T-cell (primary cell): ENCODE data around the gene PRLR. TPM values are rescaled to one million over a fixed set of nuclear protein-coding genes. Genes with fewer than 3 reads are reported as not detected.

Source experiments
- ATAC-seq, 4 experiments: fragments of 200-7000 bp in 3 of 4; fragments of 150-1000 bp in 1 of 4; cut with Tn5 transposase; replicated peaks in 1 of 4; 1 replicate in 3 of 4; 2 replicates in 1 of 4; pipeline ENCODE4 v1.10.0; 2021; ENCODE audit warnings: moderate library complexity in 3 of 4, mild to moderate bottlenecking in 2 of 4, moderate number of reproducible peaks in 1 of 4
- CTCF ChIA-PET, 2 donors: fragments of 300-600 bp; sonication (Branson Sonifier 250); formaldehyde crosslinking; loops; one replicate each; lab custom pipeline; 2022; ENCODE audit warnings: antibody characterized with exemption in 2 of 2; lab: Charles Lee
- POLR2A ChIA-PET, 2 donors: fragments of 300-600 bp; sonication (Branson Sonifier 250); formaldehyde crosslinking; loops; one replicate each; lab custom pipeline; 2022; ENCODE audit warnings: antibody characterized with exemption in 2 of 2; lab: Charles Lee
- DNase-seq, 35 experiments: peaks; one replicate each; pipeline versions ENCODE4 v3.0.0 to v3.0.0-alpha.2; 2013 to 2023
- H3K27ac ChIP-seq: one replicate; pipeline ENCODE4 v1.5.1; 2013; ENCODE audit warnings: low read length
- H3K27me3 ChIP-seq, 2 experiments: replicated peaks in 1 of 2; 1 replicate in 1 of 2; 2 replicates in 1 of 2; pipeline versions ENCODE4 v1.6.1 to v1.7.0; 2013; ENCODE audit warnings: low read length in 1 of 2, mixed read lengths in 1 of 2; ENCODE audit not compliant: control insufficient read depth in 2 of 2, insufficient read depth in 2 of 2; ENCODE audit errors: extremely low read depth in 1 of 2
- H3K36me3 ChIP-seq, 2 donors: 1 replicate in 1 of 2; 2 replicates in 1 of 2; pipeline versions ENCODE4 v1.6.1 to v1.7.0; 2013; ENCODE audit warnings: low read length in 1 of 2; ENCODE audit not compliant: control insufficient read depth in 2 of 2, insufficient read depth in 1 of 2; ENCODE audit errors: extremely low read depth in 1 of 2
- H3K4me1 ChIP-seq, 2 experiments: 1 replicate in 1 of 2; 2 replicates in 1 of 2; pipeline versions ENCODE4 v1.6.1 to v1.7.0; 2013; ENCODE audit warnings: low read length in 2 of 2, mixed read lengths in 1 of 2; ENCODE audit not compliant: insufficient read depth in 2 of 2, control insufficient read depth in 1 of 2; ENCODE audit errors: extremely low read depth in 1 of 2
- H3K4me3 ChIP-seq, 2 donors: 1 replicate in 1 of 2; 2 replicates in 1 of 2; pipeline versions ENCODE4 v1.5.1 to v1.7.0; 2013; ENCODE audit warnings: mild to moderate bottlenecking in 2 of 2, low read length in 1 of 2, moderate library complexity in 1 of 2; ENCODE audit not compliant: control insufficient read depth in 1 of 2; ENCODE audit errors: extremely low read depth in 1 of 2
- H3K9me3 ChIP-seq: 2 replicates; pipeline ENCODE4 v1.7.0; 2013
- H3K27ac Mint-ChIP-seq, 2 donors: one replicate each; pipeline ENCODE4 v1.8.0; 2020 to 2021; ENCODE audit warnings: mild to moderate bottlenecking in 2 of 2, mixed read lengths in 2 of 2
- H3K27me3 Mint-ChIP-seq, 2 donors: one replicate each; pipeline ENCODE4 v1.8.0; 2021 to 2022; ENCODE audit warnings: mixed read lengths in 2 of 2
- H3K36me3 Mint-ChIP-seq: one replicate; pipeline ENCODE4 v1.8.0; 2021; ENCODE audit warnings: mixed read lengths
- H3K4me1 Mint-ChIP-seq, 3 donors: one replicate each; pipeline ENCODE4 v1.8.0; 2020 to 2022; ENCODE audit warnings: mixed read lengths in 3 of 3, mild to moderate bottlenecking in 1 of 3
- H3K4me3 Mint-ChIP-seq, 3 donors: one replicate each; pipeline ENCODE4 v1.8.0; 2020 to 2022; ENCODE audit warnings: mild to moderate bottlenecking in 3 of 3, mixed read lengths in 3 of 3, moderate library complexity in 3 of 3
- H3K9me3 Mint-ChIP-seq, 3 donors: one replicate each; pipeline ENCODE4 v1.8.0; 2020 to 2022; ENCODE audit warnings: mixed read lengths in 3 of 3
- WGBS: methylation state at CpG from one replicate; pipeline ENCODE4 v1.1.5; 2013; ENCODE audit warnings: missing lambda C conversion rate; ENCODE audit not compliant: insufficient coverage; 5-methylcytosine and 5-hydroxymethylcytosine counted together
- total RNA-seq, 35 experiments: library from RNA in 6 of 35; stranded (reverse) in 6 of 35; fragments of 120-200 nt in 1 of 35; gene quantifications; one replicate each; pipeline versions ENCODE4 v1.2.1 to v1.2.4 and lab custom pipeline; 2013 to 2026

Gene PRLR
- total RNA-seq, 5 donors from 2014 or later (not counting 1 experiment from before 2014, with no cell fraction given): 0.16 to 0.23 (median 0.23) TPM; not detected in 2

- DNase-seq: no peak
- Histone ChIP-seq H3K4me3 (no peak overlapping the region), H3K9me3 (no peaks in the 10 kb centered on the region), H3K4me1 (no peaks in the 10 kb centered on the region), H3K36me3 (no peaks in the 10 kb centered on the region), H3K27ac (no peak overlapping the region), H3K27me3 (peaks cover 0 to 3% of the 10 kb centered on the region in 2 experiments)
- WGBS: 90% methylated on average over 5 of the region's 10 CpGs
- ATAC-seq: no peak
- no peak overlapping the region for H3K27ac Mint-ChIP-seq
- no peaks in the 10 kb centered on the region for H3K9me3 Mint-ChIP-seq
- H3K36me3 Mint-ChIP-seq: no peaks in the 10 kb centered on the region
- H3K4me3 Mint-ChIP-seq: no peak overlapping the region
- ChIA-PET CTCF (no interaction called here), POLR2A (no interaction called here)
- H3K4me1 Mint-ChIP-seq: no peaks in the 10 kb centered on the region
- peaks cover 14 to 24% of the 10 kb centered on the region in 2 donors for H3K27me3 Mint-ChIP-seq
Measured at GRCh38 chr5:35024911-35025510, 205.3 kb downstream of the PRLR start.

GRCh38 chr5:35023391-35024178, 206.7 kb downstream of the PRLR start:
- no peaks in the 10 kb centered on the region for H3K4me1 ChIP-seq
- H3K27ac Mint-ChIP-seq: no peak overlapping the region
- H3K4me3 Mint-ChIP-seq: no peak overlapping the region
- H3K36me3 Mint-ChIP-seq: no peaks in the 10 kb centered on the region
- H3K36me3 ChIP-seq: no peaks in the 10 kb centered on the region
- H3K27me3 Mint-ChIP-seq: peaks cover 4 to 13% of the 10 kb centered on the region in 2 donors
- ChIA-PET POLR2A (no interaction called here), CTCF (no interaction called here)
- ATAC-seq (no peak), DNase-seq (no peak)
- H3K27me3 ChIP-seq: peaks cover 0 to 3% of the 10 kb centered on the region in 2 experiments
- H3K27ac ChIP-seq: no peak overlapping the region
- no peak overlapping the region for H3K4me3 ChIP-seq
- WGBS: no CpG with 5 or more reads among the region's 7 CpGs
- no peaks in the 10 kb centered on the region for H3K9me3 Mint-ChIP-seq
- no peaks in the 10 kb centered on the region for H3K4me1 Mint-ChIP-seq
- H3K9me3 ChIP-seq: no peaks in the 10 kb centered on the region

DNA sequence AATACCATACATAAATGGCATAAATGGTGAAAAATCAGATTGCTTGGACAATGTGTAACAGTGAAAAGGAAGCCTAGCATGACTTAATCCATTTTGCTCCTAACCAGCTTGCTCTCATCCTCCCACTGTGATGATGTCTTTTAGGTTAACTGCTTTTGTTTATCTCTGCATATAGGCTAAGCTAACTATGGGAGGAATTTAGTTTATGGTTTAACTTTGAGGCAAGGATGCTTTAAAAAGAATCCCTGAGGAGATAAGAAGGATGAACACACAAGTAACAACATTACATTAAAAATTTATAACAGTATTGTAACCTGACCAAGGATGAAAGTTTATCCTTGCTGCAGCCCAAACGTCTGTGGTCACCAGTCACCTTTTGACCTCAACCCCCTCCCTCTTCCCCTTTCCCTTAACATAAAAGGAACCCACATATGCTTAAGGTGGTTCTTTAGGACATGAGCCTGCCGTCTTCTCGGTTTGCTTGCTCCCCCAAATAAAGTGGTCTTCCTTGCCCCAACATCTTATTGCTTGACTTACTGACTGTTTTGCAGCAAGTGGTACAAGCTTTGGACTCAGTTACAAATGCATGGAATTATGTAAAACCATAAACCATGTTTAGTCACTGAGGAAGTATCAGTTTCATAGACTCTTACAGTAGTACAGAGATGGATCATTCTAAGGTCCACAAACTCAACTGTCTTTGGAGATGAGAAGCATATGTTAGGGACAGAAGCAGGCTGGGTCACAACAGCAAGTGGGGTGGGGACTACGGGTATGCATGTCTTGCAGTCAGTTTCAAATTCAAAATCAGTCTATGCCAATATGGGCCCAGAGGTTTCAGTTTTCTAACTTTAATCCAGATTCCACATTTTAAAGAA, 213.9 kb downstream of the PRLR start:
- ATAC-seq (no peak), DNase-seq (no peak)
- WGBS: 0% methylated on average over 1 of the region's 4 CpGs
- no peaks in the 10 kb centered on the region for H3K27me3 ChIP-seq
- H3K9me3 ChIP-seq: no peaks in the 10 kb centered on the region
- H3K27ac Mint-ChIP-seq: no peak overlapping the region
- no peaks in the 10 kb centered on the region for H3K36me3 Mint-ChIP-seq
- CTCF ChIA-PET: interaction anchor here in 1 of 2 donors (0.7 kb wide), 1 partner anchor 1031 kb away, joined by 5 read pairs; no protein-coding TSS in a partner anchor
- POLR2A ChIA-PET: no interaction called here
- no peak overlapping the region for H3K4me3 Mint-ChIP-seq
- H3K36me3 ChIP-seq: no peaks in the 10 kb centered on the region
- H3K4me1 ChIP-seq: no peaks in the 10 kb centered on the region
- H3K4me1 Mint-ChIP-seq: no peaks in the 10 kb centered on the region
- H3K4me3 ChIP-seq: no peak overlapping the region
- H3K27me3 Mint-ChIP-seq: peaks cover 8 to 18% of the 10 kb centered on the region in 2 donors
- H3K27ac ChIP-seq: no peak overlapping the region
- peaks cover 0 to 9% (median 2%) of the 10 kb centered on the region in 3 donors for H3K9me3 Mint-ChIP-seq

DNA sequence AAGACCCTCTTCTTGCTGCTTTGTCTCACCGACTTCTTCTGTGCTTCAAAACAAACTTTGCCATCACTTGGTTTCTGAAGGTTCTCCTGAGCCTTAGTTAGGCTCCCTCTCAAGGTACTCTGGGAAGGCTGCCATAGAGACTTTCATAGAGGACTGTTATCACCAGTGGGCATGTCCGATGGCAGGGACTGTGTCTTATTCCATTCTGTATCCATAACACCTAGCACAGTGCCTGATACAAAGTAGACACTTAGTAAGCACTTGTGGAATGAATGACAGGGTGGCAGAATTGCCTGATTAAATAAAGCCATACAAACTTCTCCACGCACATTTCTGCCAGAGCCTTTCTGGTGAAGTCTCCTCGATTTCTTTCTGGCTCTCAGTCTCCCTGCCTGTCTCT, 215.2 kb downstream of the PRLR start:
- no peaks in the 10 kb centered on the region for H3K36me3 ChIP-seq
- no peaks in the 10 kb centered on the region for H3K9me3 ChIP-seq
- 80% methylated on average over 1 of the region's 4 CpGs for WGBS
- no peak overlapping the region for H3K27ac ChIP-seq
- no peaks in the 10 kb centered on the region for H3K4me1 ChIP-seq
- Mint-ChIP-seq H3K4me3 (no peak overlapping the region), H3K4me1 (no peaks in the 10 kb centered on the region), H3K36me3 (no peaks in the 10 kb centered on the region), H3K27ac (no peak overlapping the region), H3K9me3 (peaks cover 0 to 9% (median 2%) of the 10 kb centered on the region in 3 donors), H3K27me3 (peaks cover 11 to 18% of the 10 kb centered on the region in 2 donors)
- H3K27me3 ChIP-seq: peaks cover 0 to 2% of the 10 kb centered on the region in 2 experiments
- ATAC-seq: no peak
- DNase-seq: no peak
- ChIA-PET POLR2A (interaction anchor here in 1 of 2 donors (0.7 kb wide), 1 partner anchor 1208 kb away, joined by 12 read pairs; no protein-coding TSS in a partner anchor), CTCF (no interaction called here)
- H3K4me3 ChIP-seq: no peak overlapping the region

DNA sequence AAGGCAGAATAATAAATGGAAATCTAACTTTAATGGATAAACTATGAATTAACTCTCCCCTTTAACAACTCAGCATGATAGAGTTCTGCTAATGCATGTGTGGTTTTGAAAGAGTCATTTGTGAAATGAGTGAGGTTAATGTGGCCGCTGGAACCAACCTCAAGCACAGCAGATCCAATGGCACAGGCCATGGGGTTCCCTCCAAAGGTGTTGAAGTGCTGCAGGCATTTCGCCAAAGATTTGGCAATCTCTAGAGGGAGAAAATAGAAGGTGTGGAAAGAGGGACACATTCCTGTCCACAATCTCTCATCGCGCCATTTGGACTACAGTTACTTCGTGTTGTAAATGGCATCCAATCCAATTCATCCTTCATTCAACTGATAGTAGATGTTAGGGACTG, 217.5 kb downstream of the PRLR start:
- no peaks in the 10 kb centered on the region for H3K9me3 ChIP-seq
- H3K4me1 ChIP-seq: no peaks in the 10 kb centered on the region
- no peaks in the 10 kb centered on the region for H3K4me1 Mint-ChIP-seq
- H3K27me3 Mint-ChIP-seq: peaks cover 19 to 30% of the 10 kb centered on the region in 2 donors
- DNase-seq (no peak), ATAC-seq (no peak)
- H3K36me3 ChIP-seq: no peaks in the 10 kb centered on the region
- no peak overlapping the region for H3K27ac Mint-ChIP-seq
- H3K4me3 ChIP-seq: no peak overlapping the region
- no peak overlapping the region for H3K4me3 Mint-ChIP-seq
- ChIA-PET CTCF (no interaction called here), POLR2A (no interaction called here)
- WGBS: no CpG with 5 or more reads among the region's 5 CpGs
- no peak overlapping the region for H3K27ac ChIP-seq
- peaks cover 0 to 4% (median 2%) of the 10 kb centered on the region in 3 donors for H3K9me3 Mint-ChIP-seq
- H3K36me3 Mint-ChIP-seq: no peaks in the 10 kb centered on the region
- peaks cover 0 to 5% of the 10 kb centered on the region in 2 experiments for H3K27me3 ChIP-seq

DNA sequence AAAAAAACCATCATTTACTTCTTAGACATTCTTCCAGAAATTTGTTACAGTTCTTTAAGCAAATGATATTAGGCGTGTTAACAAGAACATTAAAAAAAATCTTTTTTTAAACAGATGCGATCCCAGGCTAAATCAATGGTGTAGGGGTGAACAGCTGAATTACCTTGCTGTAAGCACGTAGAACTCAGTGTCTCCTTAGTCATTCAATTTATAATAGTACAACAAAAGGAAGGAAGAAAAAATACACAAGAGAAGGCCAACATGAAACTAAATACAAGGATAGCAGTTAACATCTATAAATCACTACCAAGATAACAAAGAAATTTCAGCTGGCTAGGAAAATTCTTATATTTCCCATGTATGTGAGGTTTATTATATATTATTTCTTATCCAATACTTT, 217.9 kb downstream of the PRLR start:
- H3K27me3 Mint-ChIP-seq: peaks cover 18 to 26% of the 10 kb centered on the region in 2 donors
- POLR2A ChIA-PET: no interaction called here
- Histone ChIP-seq H3K9me3 (no peaks in the 10 kb centered on the region), H3K27ac (no peak overlapping the region), H3K4me1 (no peaks in the 10 kb centered on the region), H3K4me3 (no peak overlapping the region), H3K27me3 (peaks cover 0 to 7% of the 10 kb centered on the region in 2 experiments), H3K36me3 (no peaks in the 10 kb centered on the region)
- no CpG with 5 or more reads among the region's 3 CpGs for WGBS
- DNase-seq (no peak), ATAC-seq (no peak)
- no peaks in the 10 kb centered on the region for H3K4me1 Mint-ChIP-seq
- H3K36me3 Mint-ChIP-seq: no peaks in the 10 kb centered on the region
- no peak overlapping the region for H3K27ac Mint-ChIP-seq
- CTCF ChIA-PET: interaction anchor here in 1 of 2 donors (0.7 to 1.0 kb wide), 2 partner anchors 9 to 1510 kb away, joined by 3 read pairs; no protein-coding TSS in a partner anchor
- H3K4me3 Mint-ChIP-seq: no peak overlapping the region
- H3K9me3 Mint-ChIP-seq: peaks cover 0 to under 1% (median under 1%) of the 10 kb centered on the region in 3 donors
